IMR-90 (cell line): ENCODE data around the gene NCSTN. TPM values are rescaled to one million over a fixed set of nuclear protein-coding genes. Genes with fewer than 3 reads are reported as not detected.

Experiments used
- ATAC-seq: fragments of 200-7000 bp; cut with Tn5 transposase; 2 replicates; pipeline ENCODE4 v1.9.1; 2020; ENCODE audit warnings: low read depth, mild to moderate bottlenecking, moderate library complexity
- Bru-seq: library from RNA; stranded (reverse); fragments of 400-500 nt; gene quantifications from one replicate; lab custom pipeline; 2021; lab: Mats Ljungman, UMichigan
- BruChase-seq, 2 experiments: library from RNA; stranded (reverse); fragments of 400-500 nt; gene quantifications; one replicate each; lab custom pipeline; 2021; lab: Mats Ljungman, UMichigan
- BruUV-seq: library from RNA; stranded (reverse); fragments of 400-500 nt; replicated peaks from 2 replicates; lab custom pipeline; 2021; lab: Mats Ljungman, UMichigan
- CTCF ChIA-PET: fragments of 300-600 bp; formaldehyde crosslinking; extraction: SDS; loops from one replicate; lab custom pipeline; 2021; ENCODE audit warnings: antibody characterized with exemption; lab: Yijun Ruan, JAX
- POLR2A ChIA-PET: fragments of 300-600 bp; sonication (Branson Sonifier 250); formaldehyde crosslinking; loops from one replicate; lab custom pipeline; 2022; ENCODE audit warnings: antibody characterized with exemption; ENCODE audit not compliant: unreplicated experiment; lab: Charles Lee
- DNase-seq: peaks from one replicate; pipeline ENCODE4 v3.0.0; 2013
- H2AFZ ChIP-seq: replicated peaks from 2 replicates; pipeline ENCODE3; 2013; ENCODE audit warnings: low read length, mild to moderate bottlenecking; ENCODE audit not compliant: poor library complexity
- H2AK5ac ChIP-seq: 2 replicates; pipeline ENCODE4 v1.6.1; 2013; ENCODE audit warnings: low read depth, low read length, inconsistent platforms
- H2AK9ac ChIP-seq: replicated peaks from 2 replicates; pipeline ENCODE3; 2013; ENCODE audit warnings: mild to moderate bottlenecking, low read depth, low read length, moderate library complexity; ENCODE audit not compliant: poor library complexity
- H2BK120ac ChIP-seq: 2 replicates; pipeline ENCODE4 v1.6.1; 2013; ENCODE audit warnings: low read depth, low read length, inconsistent platforms
- H2BK15ac ChIP-seq: 3 replicates; pipeline ENCODE4 v1.6.1; 2013; ENCODE audit warnings: low read depth, low read length, inconsistent platforms
- H2BK20ac ChIP-seq: 2 replicates; pipeline ENCODE4 v1.6.1; 2013; ENCODE audit warnings: low read depth, mild to moderate bottlenecking, inconsistent platforms, low read length, moderate library complexity
- H2BK5ac ChIP-seq: 2 replicates; pipeline ENCODE4 v1.6.1; 2013; ENCODE audit warnings: mild to moderate bottlenecking, low read depth, low read length, inconsistent platforms; ENCODE audit not compliant: poor library complexity, severe bottlenecking
- H3K14ac ChIP-seq: replicated peaks from 2 replicates; pipeline ENCODE4 v1.6.1; 2013; ENCODE audit warnings: low read depth, low read length, inconsistent platforms
- H3K18ac ChIP-seq: 2 replicates; pipeline ENCODE4 v1.6.1; 2013; ENCODE audit warnings: low read depth, low read length, control low read depth
- H3K23ac ChIP-seq: 2 replicates; pipeline ENCODE4 v1.6.1; 2013; ENCODE audit warnings: low read depth, low read length, inconsistent platforms
- H3K27ac ChIP-seq: 2 replicates; pipeline ENCODE4 v1.5.1; 2013; ENCODE audit warnings: mild to moderate bottlenecking, control low read depth, low read length; ENCODE audit not compliant: insufficient read depth
- H3K27me3 ChIP-seq: 2 replicates; pipeline ENCODE4 v1.6.1; 2013; ENCODE audit warnings: low read length; ENCODE audit not compliant: control insufficient read depth, insufficient read depth
- H3K36me3 ChIP-seq: 2 replicates; pipeline ENCODE4 v1.6.1; 2013; ENCODE audit warnings: low read length, mixed read lengths; ENCODE audit not compliant: control insufficient read depth, insufficient read depth
- H3K4ac ChIP-seq: 2 replicates; pipeline ENCODE4 v1.6.1; 2013; ENCODE audit warnings: low read depth, low read length, inconsistent platforms
- H3K4me1 ChIP-seq: 2 replicates; pipeline ENCODE4 v1.6.1; 2013; ENCODE audit warnings: low read length, mixed read lengths; ENCODE audit not compliant: control insufficient read depth, insufficient read depth
- H3K4me2 ChIP-seq: 2 replicates; pipeline ENCODE4 v1.6.1; 2013; ENCODE audit warnings: low read depth, mild to moderate bottlenecking, control low read depth, low read length, moderate library complexity
- H3K4me3 ChIP-seq: 2 replicates; pipeline ENCODE4 v1.5.1; 2013; ENCODE audit warnings: low read depth, mild to moderate bottlenecking, control low read depth, low read length, moderate library complexity; ENCODE audit not compliant: insufficient read depth
- H3K56ac ChIP-seq: 2 replicates; pipeline ENCODE4 v1.6.1; 2013; ENCODE audit warnings: low read length, inconsistent platforms; ENCODE audit not compliant: insufficient read depth; ENCODE audit errors: extremely low read depth
- H3K79me1 ChIP-seq, 2 experiments: 2 replicates each; pipeline ENCODE4 v1.6.1; 2013; ENCODE audit warnings: low read length in 2 of 2, inconsistent platforms in 1 of 2, low read depth in 1 of 2
- H3K9ac ChIP-seq: 2 replicates; pipeline ENCODE4 v1.6.1; 2013; ENCODE audit warnings: low read depth, low read length, control low read depth
- H3K9me1 ChIP-seq: 2 replicates; pipeline ENCODE4 v1.6.1; 2013; ENCODE audit warnings: low read length, inconsistent platforms; ENCODE audit not compliant: insufficient read depth
- H3K9me3 ChIP-seq: 2 replicates; pipeline ENCODE4 v1.6.1; 2013; ENCODE audit warnings: low read length; ENCODE audit not compliant: control insufficient read depth, insufficient read depth
- H4K20me1 ChIP-seq: 2 replicates; pipeline ENCODE4 v1.6.1; 2013; ENCODE audit warnings: low read length, inconsistent platforms; ENCODE audit not compliant: insufficient read depth
- H4K5ac ChIP-seq: 2 replicates; pipeline ENCODE4 v1.6.1; 2013; ENCODE audit warnings: mild to moderate bottlenecking, low read depth, low read length, control low read depth
- H4K8ac ChIP-seq, 2 experiments: 2 replicates each; pipeline ENCODE4 v1.6.1; 2013; ENCODE audit warnings: low read depth in 2 of 2, low read length in 2 of 2, control low read depth in 1 of 2, inconsistent platforms in 1 of 2
- H4K91ac ChIP-seq: 2 replicates; pipeline ENCODE4 v1.6.1; 2013; ENCODE audit warnings: low read depth, low read length, inconsistent platforms; ENCODE audit not compliant: insufficient read depth
- CEBPB ChIP-seq: IDR thresholded peaks from 2 replicates; pipeline ENCODE4 v1.6.1; 2012; ENCODE audit warnings: low read depth, low read length, improper control_type of control experiment
- CHD1 ChIP-seq: IDR thresholded peaks from 2 replicates; pipeline ENCODE4 v1.6.1; 2012; ENCODE audit warnings: low read depth, low read length, improper control_type of control experiment
- CTCF ChIP-seq: conservative IDR thresholded peaks from 2 replicates; pipeline ENCODE4 v1.5.1; 2012; ENCODE audit warnings: mild to moderate bottlenecking, low read depth, low read length, improper control_type of control experiment
- FOS ChIP-seq: fragments of 150-350 bp; IDR thresholded peaks from 2 replicates; pipeline ENCODE4 v1.6.1; 2016; ENCODE audit warnings: low read depth, low read length
- MAFK ChIP-seq: IDR thresholded peaks from 2 replicates; pipeline ENCODE4 v1.6.1; 2012; ENCODE audit warnings: low read depth, low read length, improper control_type of control experiment
- MXI1 ChIP-seq: IDR thresholded peaks from 2 replicates; pipeline ENCODE4 v1.6.1; 2012; ENCODE audit warnings: low read depth, mild to moderate bottlenecking, low read length, moderate library complexity, borderline replicate concordance
- NFE2L2 ChIP-seq: fragments of 150-350 bp; IDR thresholded peaks from 2 replicates; pipeline ENCODE4 v1.6.1; 2016; ENCODE audit warnings: low read depth, mild to moderate bottlenecking, low read length
- RAD21 ChIP-seq: IDR thresholded peaks from 2 replicates; pipeline ENCODE4 v1.6.1; 2012; ENCODE audit warnings: low read length, improper control_type of control experiment
- RCOR1 ChIP-seq: IDR thresholded peaks from 2 replicates; pipeline ENCODE4 v1.6.1; 2012; ENCODE audit warnings: mild to moderate bottlenecking, low read length, improper control_type of control experiment; ENCODE audit not compliant: insufficient replicate concordance
- RFX5 ChIP-seq: IDR thresholded peaks from 2 replicates; pipeline ENCODE4 v1.8.0; 2012; ENCODE audit warnings: low read depth, mild to moderate bottlenecking, low read length, moderate library complexity
- SMC3 ChIP-seq: fragments of 150-350 bp; IDR thresholded peaks from 2 replicates; pipeline ENCODE4 v1.6.1; 2016; ENCODE audit warnings: low read depth, mild to moderate bottlenecking, antibody characterized with exemption, low read length, moderate library complexity
- USF2 ChIP-seq: fragments of 150-350 bp; IDR thresholded peaks from 2 replicates; pipeline ENCODE4 v1.6.1; 2017; ENCODE audit warnings: mild to moderate bottlenecking, antibody characterized with exemption, low read length, low read depth
- WGBS, 2 experiments: methylation state at CpG; one replicate each; pipeline versions ENCODE4 v1.1.5 to v1.1.7; 2013; ENCODE audit warnings: missing lambda C conversion rate in 2 of 2; ENCODE audit not compliant: insufficient read length in 1 of 2; ENCODE audit errors: extremely low coverage in 2 of 2; 5-methylcytosine and 5-hydroxymethylcytosine counted together
- dilution Hi-C: fragments of 300-500 bp; cut with HindIII; formaldehyde crosslinking; loops from one replicate; pipeline ENCODE4 v1.14.3; 2018; ENCODE audit warnings: low sequenced_read_pairs; ENCODE audit not compliant: unreplicated experiment
- in situ Hi-C: fragments of 300-500 bp; cut with MboI; formaldehyde crosslinking; loops from 3 replicates; pipeline ENCODE4 v1.14.3; 2019; ENCODE audit warnings: low sequenced_read_pairs, inconsistent platforms, mixed read lengths
- intact Hi-C: fragments of 100-400 bp; cut with micrococcal nuclease; formaldehyde crosslinking; loops from 2 replicates; pipeline ENCODE4 v1.10.0; 2022
- long read RNA-seq: library from polyadenylated mRNA; unstranded; transcript quantifications from one replicate; pipeline ENCODE4 v2.0.0, GENCODE V29; 2021; ENCODE audit not compliant: unreplicated experiment
- polyA plus RNA-seq, 3 experiments: library from polyadenylated mRNA; depleted of rRNA; stranded (reverse); fragments of >200 nt; gene quantifications; 2 replicates each; pipeline ENCODE4 v1.2.3, GENCODE V29; 2012; ENCODE audit warnings: low replicate concordance in 1 of 3
- total RNA-seq: library from RNA; depleted of rRNA; stranded (reverse); fragments of >200 nt; gene quantifications from 2 replicates; pipeline ENCODE4 v1.2.3, GENCODE V29; 2012; rRNA removed

NCSTN gene
- total RNA-seq, result 46.7 and 60.2 TPM in 2 replicates
- polyA plus RNA-seq (2012; rRNA removed), result 182 and 194 TPM in 2 replicates
- polyA plus RNA-seq (2012; cell fraction: cytosol; rRNA removed), result 91.0 and 111 TPM in 2 replicates
- 133 and 187 TPM in 2 replicates for polyA plus RNA-seq (2012; cell fraction: nucleus; rRNA removed; ENCODE audit: low replicate concordance)
- percentile 80 among the genes with signal in this experiment for Bru-seq, nascent RNA
- BruChase-seq, experiment 1, labeled RNA remaining after a 6-hour chase, result percentile 83 among the genes with signal in this experiment
- BruChase-seq, experiment 2, labeled RNA remaining after a 2-hour chase, result percentile 77 among the genes with signal in this experiment
- long read RNA-seq, transcript NCSTN-201 (17 exons, 2,936 nt), result major isoform, 28 of 57 reads
- long read RNA-seq, partial matches to known transcripts, result 22 of 57 reads
- long read RNA-seq, other reads (novel, unspliced or antisense), result 5 of 57 reads

- H3K27me3 ChIP-seq, result no peaks in the 10 kb centered on the region
- H3K56ac ChIP-seq, result peak within 1 kb of the TSS; percentile 97
- H3K9ac ChIP-seq, result peak within 1 kb of the TSS; percentile 100
- H4K8ac ChIP-seq, result peak within 1 kb of the TSS; percentile 94 to 99
- peak within 1 kb of the TSS; percentile 100 for H2AK9ac ChIP-seq
- peak; percentile 97 for DNase-seq
- H2BK15ac ChIP-seq, result peak within 1 kb of the TSS; percentile 60; the same call in 1 of the 3 replicates
- CTCF ChIA-PET, result no interaction called here
- peak within 1 kb of the TSS; percentile 97 for H2AFZ ChIP-seq
- H3K9me3 ChIP-seq, result no peaks in the 10 kb centered on the region
- TSS peak; percentile 71 for BruUV-seq
- peak; percentile 97 for ATAC-seq
- H3K14ac ChIP-seq, result peak within 1 kb of the TSS; percentile 100
- in situ Hi-C loops, result no loop called here
- H4K91ac ChIP-seq, result peak within 1 kb of the TSS; percentile 95
- H3K27ac ChIP-seq, result peak within 1 kb of the TSS; percentile 99
- H3K18ac ChIP-seq, result peak within 1 kb of the TSS; percentile 70
- peaks cover 10% of the 10 kb centered on the region for H3K36me3 ChIP-seq
- peak within 1 kb of the TSS; percentile 93 for H2AK5ac ChIP-seq
- dilution Hi-C loops, result no loop called here
- H4K5ac ChIP-seq, result peak within 1 kb of the TSS; percentile 98
- peak within 1 kb of the TSS; percentile 53 for H2BK120ac ChIP-seq
- H3K79me1 ChIP-seq, result peaks cover 12 to 63% of the 10 kb centered on the region in 2 experiments; a peak in 2 of 4 replicates
- peaks cover 35% of the 10 kb centered on the region for H4K20me1 ChIP-seq
- peak within 1 kb of the TSS; percentile 97 for H3K4me2 ChIP-seq
- peak within 1 kb of the TSS; percentile 98 for H3K23ac ChIP-seq
- H3K4me3 ChIP-seq, result peak within 1 kb of the TSS; percentile 71
- intact Hi-C loops, result no loop called here
- H2BK5ac ChIP-seq, result peak within 1 kb of the TSS; percentile 92
- H3K4me1 ChIP-seq, result peaks cover 3% of the 10 kb centered on the region
- no peak within 1 kb of the TSS for H2BK20ac ChIP-seq
- POLR2A ChIA-PET, result no interaction called here
- 0% methylated on average over 33 of the region's 58 CpGs; no CpG with 5 or more reads in 1 of the 2 experiments for WGBS, 2 experiments
- H3K9me1 ChIP-seq, result no peaks in the 10 kb centered on the region
- H3K4ac ChIP-seq, result peak within 1 kb of the TSS; percentile 99
- peak; percentile 65 for TF ChIP-seq CEBPB
- peak; percentile 51; the same call in 1 of the 2 replicates for TF ChIP-seq CHD1
- TF ChIP-seq RFX5, result no peak
- TF ChIP-seq RCOR1, result no peak
- TF ChIP-seq MAFK, result no peak
- no peak for TF ChIP-seq CTCF
- TF ChIP-seq RAD21, result no peak
- no peak for TF ChIP-seq FOS
- TF ChIP-seq USF2, result no peak
- 0 out of 2 replicates have a peak, but pooled peaks have one; percentile 44 for TF ChIP-seq MXI1
- no peak for TF ChIP-seq NFE2L2
- TF ChIP-seq SMC3, result no peak
Observed at GRCh38 chr1:160342953-160343869, at the start of gene NCSTN, which contains the start of gene COPA. Gene NCSTN, plus strand, starts transcription at chr1:160343383. Its CDS starts 14 bp downstream, at chr1:160343397. Gene COPA, minus strand, starts transcription at chr1:160343250. Its CDS starts 80 bp downstream, at chr1:160343170.
